Progenitor cell of endocrine pancreas (in vitro differentiated cells): ENCODE data around the gene NSMCE1. TPM values are rescaled to one million over a fixed set of nuclear protein-coding genes. Genes with fewer than 3 reads are reported as not detected.
"Not testable (repeated sequence)": the region's sequence is repeated elsewhere in the genome, so short reads cannot be mapped to it uniquely, and the experiment has no call there.

Experiments
- DNase-seq: peaks from one replicate; pipeline ENCODE4 v3.0.0; 2021; ENCODE audit warnings: low spot score; ENCODE audit not compliant: unreplicated experiment
- H3K27ac Mint-ChIP-seq: 2 replicates; pipeline ENCODE4 v1.8.0; 2021; ENCODE audit warnings: mild to moderate bottlenecking, moderate library complexity, mixed read lengths
- H3K27me3 Mint-ChIP-seq: 2 replicates; pipeline ENCODE4 v1.8.0; 2021; ENCODE audit warnings: mixed read lengths
- H3K36me3 Mint-ChIP-seq: 2 replicates; pipeline ENCODE4 v1.8.0; 2022; ENCODE audit warnings: mixed read lengths; ENCODE audit not compliant: insufficient read depth
- H3K4me1 Mint-ChIP-seq: 2 replicates; pipeline ENCODE4 v1.8.0; 2021; ENCODE audit warnings: low read depth, mixed read lengths
- H3K4me3 Mint-ChIP-seq: 2 replicates; pipeline ENCODE4 v1.8.0; 2021; ENCODE audit warnings: low read depth, mild to moderate bottlenecking, moderate library complexity, mixed read lengths
- H3K9me3 Mint-ChIP-seq: 2 replicates; pipeline ENCODE4 v1.8.0; 2021; ENCODE audit warnings: low read depth, mixed read lengths
- CTCF ChIP-seq: fragments of 200-600 bp; sonication (generic); IDR thresholded peaks from one replicate; pipeline ENCODE4 v1.5.0; 2021; ENCODE audit warnings: antibody characterized with exemption, mild to moderate bottlenecking; ENCODE audit not compliant: unreplicated experiment
- total RNA-seq: library from RNA; stranded (reverse); gene quantifications from 2 replicates; pipeline ENCODE4 v1.2.1, GENCODE V29; 2021

NSMCE1 gene
- total RNA-seq, 1 donor from 2014 or later, result 26.2 TPM

- Mint-ChIP-seq H3K36me3 (no peaks in the 10 kb centered on the region), H3K27me3 (no peaks in the 10 kb centered on the region), H3K9me3 (no peaks in the 10 kb centered on the region), H3K4me3 (no peak overlapping the region), H3K4me1 (no peaks in the 10 kb centered on the region), H3K27ac (no peak overlapping the region)
- no peak for DNase-seq
- no peak for TF ChIP-seq CTCF
These were observed 59.0 kb downstream of the NSMCE1 start for GRCh38 chr16:27209591-27209990.

DNA sequence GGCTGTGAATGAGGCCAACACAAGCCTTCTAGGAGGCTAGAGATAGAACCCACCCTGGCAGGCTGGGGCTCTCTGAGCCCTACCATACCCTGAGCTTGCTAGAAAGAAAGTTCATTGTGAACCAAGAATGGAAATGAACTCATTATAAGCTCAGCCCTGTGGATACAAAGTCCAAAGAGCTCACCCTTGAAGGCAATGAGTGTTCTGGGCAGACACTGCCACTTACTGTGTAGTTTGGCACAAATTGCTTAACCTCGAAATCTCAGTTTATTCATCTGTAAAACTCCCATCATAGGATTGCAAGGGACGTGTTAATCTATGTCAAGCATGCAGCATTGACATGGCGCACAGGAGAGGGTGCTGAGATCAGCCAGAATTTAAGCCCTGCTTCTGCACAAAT lies 59.8 kb downstream of the NSMCE1 start:
- no peak for DNase-seq
- no peaks in the 10 kb centered on the region for H3K36me3 Mint-ChIP-seq
- no peak overlapping the region for H3K4me3 Mint-ChIP-seq
- H3K27me3 Mint-ChIP-seq, result no peaks in the 10 kb centered on the region
- no peak for TF ChIP-seq CTCF
- H3K9me3 Mint-ChIP-seq, result no peaks in the 10 kb centered on the region
- H3K27ac Mint-ChIP-seq, result no peak overlapping the region
- H3K4me1 Mint-ChIP-seq, result peaks cover 6% of the 10 kb centered on the region

GRCh38 chr16:27208081-27208680 lies 60.4 kb downstream of the NSMCE1 start:
- H3K9me3 Mint-ChIP-seq, result no peaks in the 10 kb centered on the region
- no peak overlapping the region for H3K27ac Mint-ChIP-seq
- peaks cover 6% of the 10 kb centered on the region for H3K4me1 Mint-ChIP-seq
- no peak for DNase-seq
- no peak overlapping the region for H3K4me3 Mint-ChIP-seq
- H3K36me3 Mint-ChIP-seq, result no peaks in the 10 kb centered on the region
- no peak for TF ChIP-seq CTCF
- H3K27me3 Mint-ChIP-seq, result no peaks in the 10 kb centered on the region

- H3K4me3 Mint-ChIP-seq, H3K4me1 Mint-ChIP-seq, H3K36me3 Mint-ChIP-seq, DNase-seq, H3K9me3 Mint-ChIP-seq, H3K27ac Mint-ChIP-seq, H3K27me3 Mint-ChIP-seq: not testable (repeated sequence)
These were observed 61.5 kb downstream of the NSMCE1 start for GRCh38 chr16:27207121-27207520.

DNA sequence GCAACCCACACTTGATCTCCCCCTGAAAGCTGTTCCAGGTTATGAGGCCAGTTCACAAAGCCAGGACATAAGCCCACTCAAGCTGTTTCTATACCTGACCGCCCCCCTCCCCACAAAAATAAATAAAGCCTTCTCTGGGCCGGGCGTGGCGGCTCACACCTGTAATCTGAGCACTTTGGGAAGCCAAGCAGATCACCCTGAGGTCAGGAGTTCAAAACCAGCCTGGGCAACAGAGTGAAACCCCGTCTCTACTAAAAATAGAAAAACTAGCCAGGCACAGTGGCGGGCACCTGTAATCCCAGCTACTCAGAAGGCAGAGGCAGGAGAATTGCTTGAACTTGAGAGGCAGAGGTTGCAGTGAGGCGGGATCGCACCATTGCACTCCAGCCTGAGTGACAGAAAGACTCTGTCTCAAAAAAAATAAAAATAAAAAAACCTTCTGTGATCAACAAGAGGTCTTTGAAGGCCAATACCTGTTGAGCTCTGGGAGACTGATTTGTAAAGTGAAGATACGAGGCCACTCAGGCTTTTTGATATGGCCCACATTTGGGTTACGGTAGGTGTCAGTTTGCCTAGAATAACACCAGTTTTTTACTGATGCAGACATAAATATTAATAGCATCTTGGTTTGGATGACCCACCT lies 63.0 kb downstream of the NSMCE1 start:
- Mint-ChIP-seq H3K4me3 (no peak overlapping the region), H3K4me1 (peaks cover 8% of the 10 kb centered on the region), H3K27me3 (no peaks in the 10 kb centered on the region), H3K9me3 (peaks cover 3% of the 10 kb centered on the region), H3K27ac (no peak overlapping the region), H3K36me3 (no peaks in the 10 kb centered on the region)
- TF ChIP-seq CTCF, result no peak
- DNase-seq, result no peak

GRCh38 chr16:27204312-27204915 lies 64.2 kb downstream of the NSMCE1 start:
- Mint-ChIP-seq H3K4me3 (peak overlapping the region; percentile 98), H3K27ac (peak overlapping the region; percentile 100), H3K4me1 (peaks cover 8% of the 10 kb centered on the region), H3K27me3 (no peaks in the 10 kb centered on the region), H3K9me3 (peaks cover 3% of the 10 kb centered on the region), H3K36me3 (no peaks in the 10 kb centered on the region)
- TF ChIP-seq CTCF, result no peak
- no peak for DNase-seq
